MM.1S (cell line): ENCODE data around the gene SHISA9.

Experiments used
- DNase-seq: peaks from one replicate; pipeline ENCODE4 v3.0.0-alpha.2; 2015
- H2AFZ ChIP-seq: fragments of 300-600 bp; sonication (generic); 2 replicates; pipeline ENCODE4 v1.6.0; 2016; ENCODE audit warnings: antibody characterized with exemption, low read length
- H3F3A ChIP-seq: fragments of 300-600 bp; sonication (generic); 2 replicates; pipeline ENCODE4 v1.6.1; 2016; ENCODE audit warnings: mild to moderate bottlenecking, antibody characterized with exemption, low read length, moderate library complexity, mixed read lengths; ENCODE audit not compliant: insufficient read depth
- H3K27ac ChIP-seq: fragments of 300-600 bp; sonication (generic); 2 replicates; pipeline ENCODE4 v1.5.1; 2016; ENCODE audit warnings: mild to moderate bottlenecking, low read length
- H3K27me3 ChIP-seq: fragments of 300-600 bp; sonication (generic); replicated peaks from 2 replicates; pipeline ENCODE4 v1.6.0; 2016; ENCODE audit warnings: low read length; ENCODE audit not compliant: insufficient read depth
- H3K36me3 ChIP-seq: fragments of 300-600 bp; sonication (generic); replicated peaks from 2 replicates; pipeline ENCODE4 v1.6.1; 2016; ENCODE audit warnings: mild to moderate bottlenecking, low read length, mixed read lengths; ENCODE audit not compliant: insufficient read depth
- H3K4me1 ChIP-seq: fragments of 300-600 bp; sonication (generic); 2 replicates; pipeline ENCODE4 v1.6.1; 2016; ENCODE audit warnings: low read length, mixed read lengths
- H3K4me2 ChIP-seq: fragments of 300-600 bp; sonication (generic); 2 replicates; pipeline ENCODE4 v1.6.0; 2016; ENCODE audit warnings: low read depth, low read length
- H3K4me3 ChIP-seq: fragments of 300-600 bp; sonication (generic); 2 replicates; pipeline ENCODE4 v1.5.1; 2016; ENCODE audit warnings: low read length, mixed read lengths
- H3K79me2 ChIP-seq: fragments of 300-600 bp; sonication (generic); 2 replicates; pipeline ENCODE4 v1.6.1; 2016; ENCODE audit warnings: mixed run types, low read length, mixed read lengths
- H3K9ac ChIP-seq: fragments of 300-600 bp; sonication (generic); 2 replicates; pipeline ENCODE4 v1.6.1; 2016; ENCODE audit warnings: low read length, mixed read lengths
- H3K9me2 ChIP-seq: fragments of 300-600 bp; sonication (generic); replicated peaks from 2 replicates; pipeline ENCODE4 v1.6.1; 2016; ENCODE audit warnings: mild to moderate bottlenecking, low read length, mixed read lengths; ENCODE audit not compliant: insufficient read depth
- H3K9me3 ChIP-seq: fragments of 300-600 bp; sonication (generic); replicated peaks from 2 replicates; pipeline ENCODE4 v1.6.1; 2016; ENCODE audit warnings: mild to moderate bottlenecking, low read length, mixed read lengths; ENCODE audit not compliant: insufficient read depth
- H4K20me1 ChIP-seq: fragments of 300-600 bp; sonication (generic); 2 replicates; pipeline ENCODE4 v1.6.1; 2016; ENCODE audit warnings: mild to moderate bottlenecking, low read length, moderate library complexity, mixed read lengths; ENCODE audit not compliant: insufficient read depth
- EZH2 ChIP-seq: fragments of 300-600 bp; sonication (generic); optimal IDR thresholded peaks from 2 replicates; pipeline ENCODE3; 2017; ENCODE audit warnings: low read depth, mild to moderate bottlenecking, antibody characterized with exemption, low read length, mixed read lengths
- EZH2phosphoT487 ChIP-seq: fragments of 300-600 bp; sonication (generic); IDR thresholded peaks from 2 replicates; pipeline ENCODE4 v1.6.1; 2018; ENCODE audit warnings: antibody characterized with exemption, low read length
- TF ChIP-seq, protein P1 (sequence below): fragments of 300-600 bp; sonication (generic); IDR thresholded peaks from 2 replicates; pipeline ENCODE4 v1.5.1; 2016; ENCODE audit warnings: antibody characterized with exemption, low read length, mixed read lengths

The SHISA9 gene

DNA sequence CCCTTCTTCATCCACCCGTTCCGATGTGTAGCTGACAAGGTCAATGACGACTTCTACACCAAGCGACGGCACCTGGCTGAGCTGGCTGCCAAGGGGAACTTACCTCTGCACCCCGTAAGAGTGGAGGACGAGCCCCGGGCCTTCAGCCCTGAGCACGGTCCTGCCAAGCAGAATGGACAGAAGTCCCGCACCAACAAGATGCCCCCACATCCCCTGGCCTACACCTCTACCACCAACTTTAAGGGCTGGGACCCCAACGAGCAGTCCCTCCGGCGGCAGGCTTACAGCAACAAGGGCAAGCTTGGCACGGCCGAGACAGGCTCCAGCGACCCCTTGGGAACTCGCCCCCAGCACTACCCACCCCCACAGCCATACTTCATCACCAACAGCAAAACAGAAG, 333.6 kb downstream of the SHISA9 start:
- DNase-seq, result no peak
- Histone ChIP-seq H3K9ac (no peak overlapping the region), H3K4me3 (no peak overlapping the region), H4K20me1 (no peaks in the 10 kb centered on the region), H3K36me3 (no peaks in the 10 kb centered on the region), H2AFZ (no peak overlapping the region), H3K4me2 (no peak overlapping the region), H3K4me1 (no peaks in the 10 kb centered on the region), H3F3A (no peaks in the 10 kb centered on the region), H3K9me2 (no peaks in the 10 kb centered on the region), H3K9me3 (no peaks in the 10 kb centered on the region), H3K79me2 (no peaks in the 10 kb centered on the region), H3K27me3 (no peaks in the 10 kb centered on the region), H3K27ac (no peak overlapping the region)
- TF ChIP-seq, protein P1, sequence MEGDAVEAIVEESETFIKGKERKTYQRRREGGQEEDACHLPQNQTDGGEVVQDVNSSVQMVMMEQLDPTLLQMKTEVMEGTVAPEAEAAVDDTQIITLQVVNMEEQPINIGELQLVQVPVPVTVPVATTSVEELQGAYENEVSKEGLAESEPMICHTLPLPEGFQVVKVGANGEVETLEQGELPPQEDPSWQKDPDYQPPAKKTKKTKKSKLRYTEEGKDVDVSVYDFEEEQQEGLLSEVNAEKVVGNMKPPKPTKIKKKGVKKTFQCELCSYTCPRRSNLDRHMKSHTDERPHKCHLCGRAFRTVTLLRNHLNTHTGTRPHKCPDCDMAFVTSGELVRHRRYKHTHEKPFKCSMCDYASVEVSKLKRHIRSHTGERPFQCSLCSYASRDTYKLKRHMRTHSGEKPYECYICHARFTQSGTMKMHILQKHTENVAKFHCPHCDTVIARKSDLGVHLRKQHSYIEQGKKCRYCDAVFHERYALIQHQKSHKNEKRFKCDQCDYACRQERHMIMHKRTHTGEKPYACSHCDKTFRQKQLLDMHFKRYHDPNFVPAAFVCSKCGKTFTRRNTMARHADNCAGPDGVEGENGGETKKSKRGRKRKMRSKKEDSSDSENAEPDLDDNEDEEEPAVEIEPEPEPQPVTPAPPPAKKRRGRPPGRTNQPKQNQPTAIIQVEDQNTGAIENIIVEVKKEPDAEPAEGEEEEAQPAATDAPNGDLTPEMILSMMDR, result no peak
- TF ChIP-seq EZH2phosphoT487 (no peak), EZH2 (no peak)

DNA sequence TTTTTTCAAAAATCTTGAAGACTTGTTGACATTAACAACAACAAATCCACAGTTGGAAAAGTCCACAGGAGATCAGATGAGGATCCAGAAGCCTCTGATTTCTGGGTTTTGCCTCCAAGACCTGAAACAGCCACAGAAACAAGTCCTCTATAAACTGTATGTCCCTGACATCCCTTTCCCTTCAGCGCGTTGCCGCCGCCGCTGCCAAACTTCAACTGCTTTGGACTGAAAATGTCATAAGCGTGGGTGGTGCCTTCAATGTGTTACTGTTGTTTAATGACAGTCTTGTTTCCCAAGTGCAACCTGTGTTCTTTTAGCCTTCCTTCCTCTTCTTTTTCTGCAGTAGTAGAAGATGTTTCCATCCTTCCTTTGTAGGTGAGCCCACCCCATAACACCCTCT, 334.9 kb downstream of the SHISA9 start:
- H3K27me3 ChIP-seq, result no peaks in the 10 kb centered on the region
- H4K20me1 ChIP-seq, result no peaks in the 10 kb centered on the region
- H3K4me3 ChIP-seq, result no peak overlapping the region
- no peak overlapping the region for H3K27ac ChIP-seq
- H2AFZ ChIP-seq, result no peak overlapping the region
- no peaks in the 10 kb centered on the region for H3F3A ChIP-seq
- no peak overlapping the region for H3K9ac ChIP-seq
- DNase-seq, result no peak
- TF ChIP-seq, protein P1, result no peak
- TF ChIP-seq EZH2 (no peak), EZH2phosphoT487 (no peak)
- no peak overlapping the region for H3K4me2 ChIP-seq
- H3K79me2 ChIP-seq, result no peaks in the 10 kb centered on the region
- H3K9me3 ChIP-seq, result no peaks in the 10 kb centered on the region
- H3K4me1 ChIP-seq, result no peaks in the 10 kb centered on the region
- H3K36me3 ChIP-seq, result no peaks in the 10 kb centered on the region
- no peaks in the 10 kb centered on the region for H3K9me2 ChIP-seq

DNA sequence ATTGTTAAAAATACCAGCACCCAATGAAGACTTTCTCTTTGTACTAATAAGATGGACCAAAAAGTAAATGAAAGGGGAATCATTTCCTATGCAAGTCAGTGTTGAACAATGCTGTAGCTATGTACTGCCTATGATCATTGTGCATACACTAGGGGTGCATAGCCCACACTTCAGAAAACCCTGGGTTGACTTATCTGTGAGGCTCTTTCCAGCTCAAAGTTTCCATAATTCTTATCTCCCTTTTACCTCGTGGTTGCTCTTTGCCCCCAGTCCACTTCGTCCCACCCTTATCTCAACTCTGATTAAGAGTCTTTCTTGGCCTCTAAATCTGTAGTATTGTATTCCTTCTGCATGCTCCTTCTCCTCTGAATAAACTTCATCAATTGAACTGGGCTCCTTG, 336.8 kb downstream of the SHISA9 start:
- Histone ChIP-seq H3K79me2 (no peaks in the 10 kb centered on the region), H3K4me1 (no peaks in the 10 kb centered on the region), H3F3A (no peaks in the 10 kb centered on the region), H3K9me3 (no peaks in the 10 kb centered on the region), H3K36me3 (no peaks in the 10 kb centered on the region), H3K27me3 (no peaks in the 10 kb centered on the region), H3K9me2 (no peaks in the 10 kb centered on the region), H2AFZ (no peak overlapping the region), H3K9ac (no peak overlapping the region), H4K20me1 (no peaks in the 10 kb centered on the region), H3K27ac (no peak overlapping the region), H3K4me2 (no peak overlapping the region), H3K4me3 (no peak overlapping the region)
- TF ChIP-seq, protein P1, result no peak
- TF ChIP-seq EZH2 (no peak), EZH2phosphoT487 (no peak)
- DNase-seq, result no peak
